A549 (cell line): ENCODE data around the gene CBX4. TPM values are rescaled to one million over a fixed set of nuclear protein-coding genes. Genes with fewer than 3 reads are reported as not detected.

Source experiments
- ATAC-seq, 2 experiments: fragments of 200-7000 bp in 1 of 2; fragments of >200 bp in 1 of 2; cut with Nextera tagmentation in 1 of 2; cut with Tn5 transposase in 1 of 2; 3 replicates each; pipeline versions ENCODE4 v1.8.0 to v1.9.1; 2018 to 2020; ENCODE audit warnings: mild to moderate bottlenecking in 1 of 2, moderate library complexity in 1 of 2
- CTCF ChIA-PET: fragments of 300-600 bp; sonication (Branson Sonifier 250); formaldehyde crosslinking; extraction: SDS; loops from one replicate; lab custom pipeline; 2021; ENCODE audit warnings: antibody characterized with exemption, inconsistent platforms; lab: Yijun Ruan, JAX
- POLR2A ChIA-PET: fragments of 350-600 bp; formaldehyde crosslinking; extraction: SDS; loops from one replicate; lab custom pipeline; 2021; ENCODE audit warnings: antibody characterized with exemption, inconsistent platforms; lab: Yijun Ruan, JAX
- DNase-seq, 2 experiments: peaks; one replicate each; pipeline versions ENCODE4 v3.0.0 to v3.0.0-alpha.2; 2011 to 2016; ENCODE audit warnings: low read depth in 1 of 2, low spot score in 1 of 2
- FAIRE-seq: peaks from 2 replicates; lab custom pipeline; 2011; peaks lifted over from hg19 to GRCh38; lab: Jason Lieb, UNC
- H3K27ac ChIP-seq, 2 experiments: fragments of >200 bp; sonication (Bioruptor Twin); formaldehyde crosslinking; 3 replicates each; pipeline ENCODE4 v1.5.1; 2016 to 2017
- H3K4me1 ChIP-seq: fragments of >200 bp; sonication (Bioruptor Twin); formaldehyde crosslinking; 3 replicates; pipeline ENCODE4 v1.6.1; 2016
- H3K4me2 ChIP-seq: fragments of >200 bp; sonication (Bioruptor Twin); formaldehyde crosslinking; 3 replicates; pipeline ENCODE4 v1.6.1; 2016
- H3K4me3 ChIP-seq: fragments of >200 bp; sonication (Bioruptor Twin); formaldehyde crosslinking; 3 replicates; pipeline ENCODE4 v1.5.1; 2016
- H3K9me3 ChIP-seq: fragments of >200 bp; sonication (Bioruptor Twin); formaldehyde crosslinking; 3 replicates; pipeline ENCODE4 v1.6.1; 2016
- ATOH8 ChIP-seq: fragments of 250-450 bp; sonication (Bioruptor Pico); IDR thresholded peaks from 2 replicates; pipeline ENCODE4 v1.5.0; 2020; ENCODE audit warnings: low read depth, mild to moderate bottlenecking, moderate library complexity
- BCL3 ChIP-seq: fragments of >200 bp; sonication (Bioruptor Twin); formaldehyde crosslinking; IDR thresholded peaks from 3 replicates; pipeline ENCODE4 v1.6.1; 2016
- CBX2 ChIP-seq: fragments of 200-600 bp; sonication (generic); IDR thresholded peaks from 2 replicates; pipeline ENCODE4 v1.6.1; 2016; ENCODE audit warnings: low read depth, mild to moderate bottlenecking, borderline replicate concordance
- CEBPB ChIP-seq, 2 experiments: fragments of >200 bp in 1 of 2; sonication (Bioruptor Twin) in 1 of 2; formaldehyde crosslinking in 1 of 2; IDR thresholded peaks; 2 replicates each; pipeline ENCODE4 v1.6.1; 2012 to 2016
- CHD4 ChIP-seq: fragments of 200-600 bp; sonication (generic); IDR thresholded peaks from 2 replicates; pipeline ENCODE4 v1.6.1; 2016; ENCODE audit warnings: antibody characterized with exemption, mild to moderate bottlenecking, borderline replicate concordance
- EHF ChIP-seq: fragments of 250-450 bp; sonication (Bioruptor Pico); IDR thresholded peaks from 2 replicates; pipeline ENCODE4 v1.5.0; 2020; ENCODE audit warnings: mild to moderate bottlenecking
- ELK1 ChIP-seq: fragments of 150-350 bp; IDR thresholded peaks from 2 replicates; pipeline ENCODE4 v1.6.1; 2014; ENCODE audit warnings: low read depth, mild to moderate bottlenecking, low read length
- ESRRA ChIP-seq: fragments of 150-350 bp; IDR thresholded peaks from 2 replicates; pipeline ENCODE4 v1.6.1; 2014; ENCODE audit warnings: mild to moderate bottlenecking, low read length, borderline replicate concordance
- FOSL2 ChIP-seq, 2 experiments: fragments of 450-650 bp in 1 of 2; fragments of >200 bp in 1 of 2; sonication (Bioruptor Twin) in 1 of 2; formaldehyde crosslinking; IDR thresholded peaks; 2 replicates each; pipeline versions ENCODE4 v1.5.0 to v1.6.1; 2016 to 2020; ENCODE audit warnings: mild to moderate bottlenecking in 1 of 2, moderate library complexity in 1 of 2
- HDAC2 ChIP-seq: fragments of 200-600 bp; sonication (generic); IDR thresholded peaks from 2 replicates; pipeline ENCODE4 v1.6.1; 2016
- HOXA7 ChIP-seq: fragments of 250-450 bp; sonication (Bioruptor Pico); IDR thresholded peaks from 2 replicates; pipeline ENCODE4 v1.5.0; 2020; ENCODE audit warnings: mild to moderate bottlenecking, moderate library complexity
- KDM1A ChIP-seq: fragments of 200-600 bp; sonication (generic); IDR thresholded peaks from 2 replicates; pipeline ENCODE4 v1.6.1; 2016; ENCODE audit warnings: low read depth, mild to moderate bottlenecking
- MAFK ChIP-seq: fragments of 450-650 bp; IDR thresholded peaks from 2 replicates; pipeline ENCODE4 v1.6.1; 2014; ENCODE audit not compliant: partially characterized antibody
- NPAS2 ChIP-seq: fragments of 250-450 bp; sonication (Bioruptor Pico); IDR thresholded peaks from 2 replicates; pipeline ENCODE4 v1.8.0; 2022; ENCODE audit warnings: mild to moderate bottlenecking, moderate library complexity, borderline replicate concordance
- NR3C1 ChIP-seq: fragments of >200 bp; sonication (Bioruptor Twin); formaldehyde crosslinking; IDR thresholded peaks from 3 replicates; pipeline ENCODE4 v1.6.1; 2017
- RAD21 ChIP-seq, 2 experiments: fragments of >200 bp in 1 of 2; sonication (Bioruptor Twin) in 1 of 2; formaldehyde crosslinking in 1 of 2; IDR thresholded peaks in 1 of 2; conservative IDR thresholded peaks in 1 of 2; 2 replicates in 1 of 2; 3 replicates in 1 of 2; pipeline ENCODE4 v1.6.1; 2012 to 2018; ENCODE audit warnings: inconsistent platforms in 1 of 2
- RCOR1 ChIP-seq: fragments of 150-350 bp; IDR thresholded peaks from 2 replicates; pipeline ENCODE4 v1.6.1; 2014; ENCODE audit warnings: antibody characterized with exemption, low read length, low read depth
- TFCP2L1 ChIP-seq: fragments of 250-450 bp; sonication (Bioruptor Pico); IDR thresholded peaks from 2 replicates; pipeline ENCODE4 v1.5.0; 2021; ENCODE audit warnings: mild to moderate bottlenecking
- USF2 ChIP-seq: fragments of 450-650 bp; IDR thresholded peaks from 2 replicates; pipeline ENCODE4 v1.6.1; 2014; ENCODE audit warnings: antibody characterized with exemption
- ZC3H11A ChIP-seq: fragments of 450-650 bp; IDR thresholded peaks from 2 replicates; pipeline ENCODE4 v1.6.1; 2014; ENCODE audit warnings: antibody characterized with exemption, mild to moderate bottlenecking
- ZFP36 ChIP-seq: fragments of 450-650 bp; IDR thresholded peaks from 2 replicates; pipeline ENCODE4 v1.6.1; 2014; ENCODE audit warnings: borderline replicate concordance; ENCODE audit not compliant: partially characterized antibody
- WGBS: methylation state at CpG from one replicate; pipeline ENCODE4 v1.1.6; 2017; ENCODE audit errors: missing lambda C conversion rate; 5-methylcytosine and 5-hydroxymethylcytosine counted together
- polyA plus RNA-seq, 4 experiments: library from polyadenylated mRNA; depleted of rRNA in 3 of 4; stranded (reverse); fragments of >200 nt; fragmentation: RNase III in 1 of 4; extraction: RNeasy Plus Mini Kit Qiagen cat#74134 plus additional on column Dnase treatment in 1 of 4; gene quantifications; 2 replicates in 3 of 4; 3 replicates in 1 of 4; pipeline ENCODE4 v1.2.3, GENCODE V29; 2011 to 2017
- TF ChIP-seq, protein P1 (sequence below): fragments of >200 bp; sonication (Bioruptor Twin); formaldehyde crosslinking; IDR thresholded peaks from 2 replicates; pipeline ENCODE4 v1.6.1; 2016
- TF ChIP-seq, protein P2 (sequence below): IDR thresholded peaks from 2 replicates; pipeline ENCODE4 v1.6.1; 2012; ENCODE audit warnings: low read depth, borderline replicate concordance

Gene CBX4
- polyA plus RNA-seq, 2 of the 4 experiments (the other 2 are of a cell fraction), result 31.0 to 34.1 TPM

DNA sequence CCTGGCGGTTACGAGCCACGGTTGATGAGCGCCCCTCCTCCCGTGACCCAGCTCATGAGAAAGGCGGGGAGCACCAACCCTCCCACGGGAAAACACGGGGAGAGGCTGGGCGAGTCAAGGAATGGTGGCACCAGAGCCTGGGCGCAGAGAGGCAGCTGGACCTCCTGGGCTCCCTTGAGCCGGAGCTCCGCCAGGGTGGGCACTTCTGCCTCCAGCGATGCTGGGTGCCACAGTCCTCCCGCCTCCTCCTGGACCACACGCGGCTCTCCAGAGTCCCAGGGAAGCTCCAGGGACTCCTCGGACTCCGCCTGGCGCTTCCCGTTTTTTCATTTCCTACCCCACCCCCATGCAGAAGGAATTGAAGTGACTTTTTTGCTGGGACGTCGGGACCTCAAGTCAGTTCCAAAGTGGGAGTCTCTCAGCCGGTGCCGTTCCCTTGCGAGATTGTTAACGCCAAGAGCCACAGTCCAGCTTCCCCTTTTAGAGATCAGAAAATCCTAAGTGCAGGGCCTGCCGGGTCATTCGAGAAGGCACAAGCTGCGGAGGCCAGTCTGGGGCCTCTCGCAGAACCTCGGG is 35.7 kb downstream of the CBX4 start:
- POLR2A ChIA-PET, result interaction anchor here (0.5 to 0.6 kb wide), 2 partner anchors 36 to 527 kb away, joined by 3 to 4 read pairs; partner anchors contain the start of gene CBX4
- CTCF ChIA-PET, result interaction anchor here (1.1 to 39.8 kb wide), 6 partner anchors 5 to 298 kb away, joined by 3 to 1281 read pairs (median 182); partner anchors contain the start of genes CBX4, CBX8 and GAA
- FAIRE-seq, result no peak
- H3K4me3 ChIP-seq, result no peak overlapping the region
- TF ChIP-seq ZFP36 (no peak), HOXA7 (CRISPR knock-in tag) (no peak), TFCP2L1 (no peak), NR3C1 (no peak), CBX2 (no peak), ZC3H11A (no peak), BCL3 (no peak), CHD4 (no peak), MAFK (no peak), KDM1A (no peak), RCOR1 (no peak), RAD21 (conservative IDR thresholded peaks at IDR 0.05 in 1 of 2, IDR thresholded peaks at IDR 0.05 in 1 of 2) (no peak), NPAS2 (CRISPR knock-in tag) (no peak), ESRRA (no peak), HDAC2 (no peak), CEBPB (IDR thresholded peaks at IDR 0.05) (no peak), USF2 (no peak), FOSL2 (IDR thresholded peaks at IDR 0.05) (no peak), FOSL2 (CRISPR knock-in tag; IDR thresholded peaks at IDR 0.05) (no peak)
- TF ChIP-seq, protein P1, sequence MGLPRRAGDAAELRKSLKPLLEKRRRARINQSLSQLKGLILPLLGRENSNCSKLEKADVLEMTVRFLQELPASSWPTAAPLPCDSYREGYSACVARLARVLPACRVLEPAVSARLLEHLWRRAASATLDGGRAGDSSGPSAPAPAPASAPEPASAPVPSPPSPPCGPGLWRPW, result no peak
- TF ChIP-seq, protein P2, sequence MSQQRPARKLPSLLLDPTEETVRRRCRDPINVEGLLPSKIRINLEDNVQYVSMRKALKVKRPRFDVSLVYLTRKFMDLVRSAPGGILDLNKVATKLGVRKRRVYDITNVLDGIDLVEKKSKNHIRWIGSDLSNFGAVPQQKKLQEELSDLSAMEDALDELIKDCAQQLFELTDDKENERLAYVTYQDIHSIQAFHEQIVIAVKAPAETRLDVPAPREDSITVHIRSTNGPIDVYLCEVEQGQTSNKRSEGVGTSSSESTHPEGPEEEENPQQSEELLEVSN, result no peak
- no peak overlapping the region for H3K27ac ChIP-seq
- H3K9me3 ChIP-seq, result no peaks in the 10 kb centered on the region
- ATAC-seq, result no peak
- H3K4me1 ChIP-seq, result no peaks in the 10 kb centered on the region
- no peak for DNase-seq
- H3K4me2 ChIP-seq, result no peak overlapping the region
- 81% methylated on average over 30 of the region's 31 CpGs for WGBS

DNA sequence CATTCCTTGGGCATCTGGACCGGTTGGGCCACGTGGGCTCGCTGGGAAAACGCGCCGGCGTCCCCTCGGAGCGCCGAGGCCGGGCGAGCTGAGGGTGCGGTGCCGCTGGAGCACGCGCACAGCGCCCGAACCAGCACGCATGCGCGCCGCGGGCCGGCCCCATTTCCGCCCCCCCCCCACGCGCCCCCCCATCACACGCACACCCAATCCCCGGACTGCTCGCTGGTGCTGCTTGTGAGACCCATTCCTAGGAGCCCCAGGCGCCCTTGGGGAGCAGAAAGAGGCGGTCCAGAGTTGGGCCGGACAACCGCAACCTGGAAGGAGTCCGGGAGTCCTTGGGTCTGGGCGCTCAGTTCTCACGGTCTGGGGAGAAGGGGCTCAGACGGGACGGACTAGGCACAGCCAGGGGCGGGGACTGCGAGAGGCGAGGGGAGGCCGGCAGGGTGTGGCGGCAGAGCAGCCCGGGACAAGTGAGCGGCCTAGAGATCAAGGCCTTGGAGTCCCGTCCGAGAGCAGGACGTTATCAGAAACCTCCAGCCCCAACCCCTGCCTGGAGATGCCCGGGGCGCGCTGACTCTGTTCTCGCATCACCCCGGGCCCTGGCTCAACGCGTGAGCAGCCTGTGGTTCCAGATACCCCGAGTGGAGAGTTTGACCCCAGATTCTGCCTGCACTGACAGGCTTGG is 36.4 kb downstream of the CBX4 start:
- ATAC-seq, result no peak
- Histone ChIP-seq H3K27ac (no peak overlapping the region), H3K4me3 (no peak overlapping the region), H3K4me1 (peaks cover 4% of the 10 kb centered on the region), H3K4me2 (no peak overlapping the region), H3K9me3 (no peaks in the 10 kb centered on the region)
- POLR2A ChIA-PET, result interaction anchor here (0.6 kb wide), 1 partner anchor 528 kb away, joined by 4 read pairs; no protein-coding TSS in a partner anchor
- no peak for FAIRE-seq
- CTCF ChIA-PET, result interaction anchor here (1.0 to 39.8 kb wide), 8 partner anchors 5 to 218 kb away, joined by 3 to 1281 read pairs (median 69); partner anchors contain the start of genes CBX4 and CBX8
- TF ChIP-seq ATOH8 (CRISPR knock-in tag), result no peak
- TF ChIP-seq ELK1, result no peak
- no peak for TF ChIP-seq FOSL2 (IDR thresholded peaks at IDR 0.05)
- TF ChIP-seq FOSL2 (CRISPR knock-in tag; IDR thresholded peaks at IDR 0.05), result no peak
- no peak for TF ChIP-seq EHF (CRISPR knock-in tag)
- no peak for DNase-seq
- 82% methylated on average over 53 of the region's 57 CpGs for WGBS
